ENCODE data around the gene PPP1R3G.

Gene PPP1R3G

DNA sequence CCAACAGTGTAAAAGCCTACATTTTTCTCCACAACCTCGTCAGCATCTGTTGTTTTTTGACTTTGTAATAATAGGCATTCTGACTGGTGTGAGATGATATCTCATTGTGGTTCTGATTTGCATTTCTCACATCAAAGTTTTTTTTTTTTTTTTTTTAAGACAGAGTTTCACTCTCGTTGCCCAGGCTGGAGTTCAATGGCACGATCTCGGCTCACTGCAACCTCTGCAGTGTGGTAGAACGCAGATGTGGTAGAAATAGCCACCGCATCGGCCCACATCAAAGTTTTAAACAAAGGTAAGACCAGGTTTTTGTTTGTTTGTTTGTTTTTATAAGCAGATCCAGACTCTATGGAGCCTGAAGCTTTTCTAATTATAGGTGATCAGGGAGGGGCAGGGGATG lies 12.7 kb upstream of the PPP1R3G start:
- no peak for DNase-seq (ENCODE audit: low read depth)

DNA sequence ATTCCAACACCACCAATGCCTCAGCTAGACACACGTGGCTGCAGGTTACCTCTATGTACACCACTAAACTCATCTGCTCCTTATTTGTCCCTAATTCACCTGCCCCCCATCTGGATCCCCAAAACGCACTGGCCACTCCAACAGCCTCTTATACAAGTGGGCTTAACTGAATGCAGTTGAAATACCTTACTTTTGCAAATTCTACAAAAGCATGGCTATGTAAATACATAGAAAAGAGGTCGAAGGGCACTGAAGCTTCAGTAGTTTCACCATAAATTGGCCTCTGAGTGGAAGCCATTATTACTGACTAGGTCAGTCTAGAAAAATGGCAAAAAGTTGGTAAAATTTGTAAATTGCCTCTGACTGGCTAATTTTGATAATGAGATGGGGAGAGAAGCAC lies 11.1 kb upstream of the PPP1R3G start:
- DNase-seq (ENCODE audit: low read depth): no peak

DNA sequence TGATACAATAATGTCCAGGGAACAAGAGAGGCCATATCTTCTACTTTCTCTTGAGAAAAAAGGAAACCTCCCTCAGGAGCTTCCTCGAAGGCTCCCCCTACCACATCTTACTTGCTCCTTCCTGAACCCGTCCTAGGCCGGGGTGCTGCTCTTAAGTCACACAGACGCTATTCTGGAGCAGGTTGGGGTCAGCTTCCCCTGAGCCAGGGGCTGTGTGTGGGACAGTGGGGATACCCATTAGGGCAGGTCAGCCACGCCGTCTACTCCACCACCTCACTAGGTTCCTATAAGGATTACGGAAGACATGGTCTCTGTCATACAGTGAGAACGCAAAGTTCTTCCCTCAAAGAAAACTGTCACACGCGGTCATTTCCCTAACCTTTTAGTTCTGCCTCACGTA lies 8.2 kb upstream of the PPP1R3G start:
- no peak for DNase-seq (ENCODE audit: low read depth)

GRCh38 chr6:5078121-5078669 lies 6.9 kb upstream of the PPP1R3G start:
- DNase-seq (ENCODE audit: low read depth): no peak

GRCh38 chr6:5079692-5080091 lies 5.4 kb upstream of the PPP1R3G start:
- DNase-seq (ENCODE audit: low read depth): no peak

- no peak for DNase-seq (ENCODE audit: low read depth)
These were observed 4.6 kb upstream of the PPP1R3G start for GRCh38 chr6:5080574-5080973.

DNA sequence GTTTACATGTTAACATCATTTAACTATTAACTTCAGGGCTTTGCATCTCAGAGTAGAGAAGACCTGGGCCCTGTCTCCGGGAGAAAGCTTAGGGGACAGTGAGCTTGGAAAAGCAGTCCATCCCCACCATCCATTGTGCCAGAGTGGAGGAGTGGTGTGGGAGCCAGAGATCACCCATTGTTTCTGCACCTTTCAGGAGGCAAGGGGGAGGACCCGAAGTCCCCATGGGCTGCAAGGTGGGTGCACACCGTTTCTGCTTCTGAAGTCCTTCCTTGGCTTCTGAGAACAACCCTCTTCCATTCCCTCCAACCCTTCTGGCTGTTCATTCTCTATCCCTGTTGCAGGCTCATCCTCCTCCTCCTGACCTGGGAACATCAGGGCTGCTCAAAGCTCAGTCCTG lies 4.0 kb upstream of the PPP1R3G start:
- no peak for DNase-seq (ENCODE audit: low read depth)

- no peak for DNase-seq (ENCODE audit: low read depth)
These were observed 3.2 kb upstream of the PPP1R3G start for GRCh38 chr6:5081955-5082354.

- DNase-seq (ENCODE audit: low read depth): no peak
These were observed 2.4 kb upstream of the PPP1R3G start for GRCh38 chr6:5082487-5083306.

DNA sequence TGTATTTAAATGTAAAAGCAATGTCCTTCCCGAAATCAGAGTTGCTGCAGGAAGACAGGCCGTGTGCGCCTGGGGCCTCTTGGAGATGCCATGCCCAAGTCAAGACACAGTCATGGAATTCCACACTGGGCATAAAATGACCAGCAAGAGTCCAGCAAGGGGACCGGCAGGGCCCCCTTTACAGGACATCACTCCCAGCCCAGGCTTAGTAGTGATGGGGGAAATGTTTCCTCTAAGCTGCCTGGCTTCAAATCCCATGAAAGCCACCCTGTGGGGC lies 1.9 kb upstream of the PPP1R3G start:
- DNase-seq (ENCODE audit: low read depth): no peak

- no peak for DNase-seq (ENCODE audit: low read depth)
These were observed 1.3 kb upstream of the PPP1R3G start for GRCh38 chr6:5083813-5084359.

- no peak for DNase-seq (ENCODE audit: low read depth)
These were observed 771 bp upstream of the PPP1R3G start for GRCh38 chr6:5084360-5084780.

DNA sequence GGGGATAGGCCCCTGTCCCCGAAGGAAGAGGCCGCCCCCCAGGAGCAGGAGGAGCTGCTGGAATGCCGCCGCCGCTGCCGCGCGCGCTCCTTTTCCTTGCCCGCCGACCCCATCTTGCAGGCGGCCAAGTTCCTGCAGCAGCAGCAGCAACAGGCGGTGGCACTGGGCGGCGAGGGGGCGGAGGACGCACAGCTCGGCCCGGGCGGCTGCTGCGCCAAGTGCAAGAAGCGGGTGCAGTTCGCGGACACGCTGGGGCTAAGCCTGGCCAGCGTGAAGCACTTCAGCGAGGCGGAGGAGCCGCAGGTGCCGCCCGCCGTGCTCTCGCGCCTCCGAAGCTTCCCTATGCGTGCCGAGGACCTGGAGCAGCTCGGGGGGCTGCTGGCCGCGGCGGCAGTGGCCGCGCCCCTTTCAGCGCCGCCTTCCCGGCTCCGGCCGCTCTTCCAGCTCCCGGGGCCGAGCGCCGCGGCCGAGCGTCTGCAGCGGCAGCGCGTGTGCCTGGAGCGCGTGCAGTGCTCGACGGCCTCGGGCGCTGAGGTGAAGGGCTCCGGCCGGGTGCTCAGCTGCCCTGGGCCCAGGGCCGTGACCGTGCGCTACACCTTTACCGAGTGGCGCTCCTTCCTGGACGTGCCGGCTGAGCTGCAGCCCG lies 630 bp downstream of the PPP1R3G start:
- DNase-seq (ENCODE audit: low read depth): no peak

DNA sequence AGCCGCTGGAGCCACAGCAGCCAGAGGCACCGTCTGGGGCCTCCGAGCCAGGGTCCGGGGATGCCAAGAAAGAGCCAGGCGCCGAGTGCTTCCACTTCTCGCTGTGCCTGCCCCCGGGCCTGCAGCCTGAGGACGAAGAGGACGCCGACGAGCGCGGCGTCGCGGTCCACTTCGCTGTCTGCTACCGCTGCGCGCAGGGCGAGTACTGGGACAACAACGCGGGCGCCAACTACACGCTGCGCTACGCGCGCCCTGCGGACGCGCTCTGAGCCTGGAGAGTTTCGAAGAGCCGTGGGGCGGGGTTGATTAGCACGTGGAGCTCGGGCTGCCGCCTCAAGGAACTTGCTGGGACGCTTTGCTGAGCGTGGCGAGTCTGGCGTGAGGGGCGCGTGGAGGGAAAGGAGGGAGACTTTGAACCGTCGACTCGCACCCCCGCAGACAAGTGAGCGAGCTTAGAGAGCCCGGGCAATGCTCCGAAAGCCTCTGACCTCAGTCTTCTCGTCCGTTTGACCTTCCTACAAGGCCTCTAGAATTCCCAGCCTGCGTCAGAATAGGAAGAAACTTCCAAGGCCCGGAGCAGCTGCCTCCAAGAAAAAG lies 1.3 kb downstream of the PPP1R3G start:
- DNase-seq (ENCODE audit: low read depth): no peak

- no peak for DNase-seq (ENCODE audit: low read depth)
These were observed 2.2 kb downstream of the PPP1R3G start for GRCh38 chr6:5087389-5087788.

DNA sequence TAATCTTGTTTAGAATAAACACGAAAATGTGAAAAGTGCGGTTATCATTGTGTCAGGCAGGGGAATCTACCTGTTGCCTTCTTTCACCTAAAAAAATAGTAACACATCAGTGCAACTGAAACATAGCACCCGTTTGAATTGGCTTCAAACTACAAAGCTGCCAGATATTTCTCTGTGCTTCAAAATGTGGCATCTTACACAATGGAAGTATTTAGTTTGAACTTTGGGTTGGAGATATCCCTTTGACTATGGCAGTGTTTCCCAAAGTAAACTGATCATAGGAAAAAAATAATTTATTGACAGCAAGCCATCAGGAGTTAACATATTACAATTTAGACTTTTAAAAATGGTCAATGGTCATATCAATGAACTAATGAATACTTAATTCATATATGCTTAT lies 3.6 kb downstream of the PPP1R3G start:
- no peak for DNase-seq (ENCODE audit: low read depth)

DNA sequence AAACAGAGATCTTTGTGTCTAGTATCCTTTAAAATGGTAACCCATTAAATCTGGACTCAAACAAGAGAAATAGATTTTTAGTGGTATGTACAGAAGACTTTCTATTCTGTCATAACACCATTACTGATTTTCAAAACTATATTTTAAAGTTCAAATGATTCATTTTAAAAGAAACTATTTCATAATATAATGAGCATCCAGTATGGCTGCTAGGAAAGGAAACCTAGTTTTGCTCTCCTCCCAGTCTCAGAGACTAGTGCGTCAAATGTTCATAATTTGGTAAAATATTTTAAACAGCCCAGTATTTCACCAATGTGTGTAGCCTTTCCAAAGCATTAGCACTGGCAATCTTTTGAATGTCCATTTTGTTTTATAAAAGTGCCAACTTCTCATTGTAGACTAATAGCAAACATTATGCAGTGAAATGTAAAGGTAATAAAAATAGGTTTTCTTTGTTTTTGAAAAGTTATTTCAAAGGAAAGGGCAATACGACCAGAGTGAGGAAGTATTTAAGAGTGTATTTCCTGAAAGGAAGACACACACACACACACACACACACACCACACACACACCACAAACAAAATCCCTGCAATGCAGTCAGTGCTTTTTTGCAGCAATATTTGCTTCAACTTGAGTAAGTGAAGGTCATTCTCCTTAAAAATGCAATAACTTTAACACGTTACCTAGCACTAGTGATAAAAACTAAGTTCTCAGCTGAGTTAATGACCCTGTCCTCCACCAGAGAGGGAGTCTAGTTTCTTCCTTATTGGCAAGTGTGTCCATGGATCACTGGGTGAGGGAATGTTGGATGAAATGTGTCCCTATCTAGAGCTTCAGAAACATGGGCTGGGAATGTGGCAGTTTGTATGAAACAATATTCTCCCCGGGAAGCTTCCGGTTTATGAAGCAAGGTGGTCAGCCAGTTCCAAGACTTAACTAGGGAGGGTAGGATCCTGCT lies 4.6 kb downstream of the PPP1R3G start:
- no peak for DNase-seq (ENCODE audit: low read depth)

GRCh38 chr6:5090603-5091002 lies 5.5 kb downstream of the PPP1R3G start:
- DNase-seq (ENCODE audit: low read depth): no peak

DNA sequence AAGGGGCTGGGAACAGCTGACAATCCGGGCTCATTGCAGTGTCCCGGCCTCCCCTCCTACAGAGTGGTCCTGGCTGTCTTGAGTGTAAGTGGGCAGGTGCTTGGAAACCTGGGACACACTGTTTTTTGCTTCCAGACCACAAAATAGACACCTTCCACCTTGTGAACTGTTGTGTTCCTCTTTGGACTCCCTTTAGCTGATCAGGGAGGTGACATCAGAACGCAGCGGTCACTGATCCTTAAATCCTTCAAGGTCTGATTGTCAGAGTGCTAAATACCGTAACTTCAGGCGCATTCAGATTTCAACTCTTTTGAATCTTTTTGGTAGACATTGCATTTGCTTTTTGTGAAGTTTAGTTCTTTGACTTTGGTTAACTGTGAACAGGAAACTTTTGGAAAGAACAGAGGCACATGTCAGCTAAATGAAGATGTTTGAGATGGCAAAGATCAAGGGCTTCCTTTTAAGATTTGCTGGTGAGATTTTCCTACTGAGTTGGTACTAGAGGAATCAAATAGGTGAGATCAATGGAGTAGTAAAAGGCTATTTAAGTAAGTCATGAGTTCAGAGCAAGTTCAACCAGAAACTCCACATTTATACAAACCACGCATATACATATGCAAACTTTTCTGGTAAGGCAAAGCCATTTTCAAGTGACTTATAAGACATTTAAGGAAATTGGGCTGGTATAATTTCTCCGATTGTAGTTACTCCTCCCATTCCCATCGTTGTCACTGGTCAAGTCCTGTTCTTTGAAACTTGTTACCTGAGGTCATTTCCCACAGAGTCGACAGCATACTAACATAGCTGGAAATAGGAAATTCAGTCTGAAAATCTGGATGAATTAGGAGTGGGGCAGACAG lies 6.3 kb downstream of the PPP1R3G start:
- no peak for DNase-seq (ENCODE audit: low read depth)

- no peak for DNase-seq (ENCODE audit: low read depth)
These were observed 8.3 kb downstream of the PPP1R3G start for GRCh38 chr6:5093231-5094015.

All from stimulated activated CD4-positive, alpha-beta T cell treated with anti-CD3 and anti-CD28 coated beads, Interleukin-2, amount 100 ng/mL, for 4 hours (primary cell).